ENCODE measurements around the gene AGBL1.

- TF ChIP-seq POLR2A (IDR thresholded peaks at IDR 0.05; ENCODE audit: low read depth, low read length): no peak
- no peak for TF ChIP-seq POLR2AphosphoS5 (IDR thresholded peaks at IDR 0.05; ENCODE audit: low read depth, low read length)
- no peak for TF ChIP-seq TAF1 (IDR thresholded peaks at IDR 0.05; ENCODE audit: borderline replicate concordance, low read depth, low read length)
Observed at GRCh38 chr15:86221119-86221518, 141.4 kb downstream of the AGBL1 start.

Measured in GM12892 (cell line).